Tibial nerve (tissue), 4 donors: Measurements from ENCODE around the gene NYAP2. TPM values are rescaled to one million over a fixed set of nuclear protein-coding genes. Genes with fewer than 3 reads are reported as not detected.

ENCODE experiments used
- DNase-seq, 2 donors: peaks; one replicate each; pipeline ENCODE4 v3.0.0-alpha.2; 2019; ENCODE audit warnings: low spot score in 2 of 2
- H3K27ac ChIP-seq, 4 donors: fragments of 200-600 bp; sonication (generic) in 3 of 4; one replicate each; pipeline ENCODE4 v1.5.1; 2017 to 2019; ENCODE audit warnings: mild to moderate bottlenecking in 1 of 4
- H3K27me3 ChIP-seq, 2 donors: fragments of 200-600 bp; sonication (generic) in 1 of 2; one replicate each; pipeline versions ENCODE4 v1.5.1 to v1.6.0; 2017 to 2019
- H3K36me3 ChIP-seq, 3 donors: fragments of 200-600 bp; sonication (generic); one replicate each; pipeline ENCODE4 v1.5.1; 2018 to 2019
- H3K4me1 ChIP-seq, 4 donors: fragments of 200-600 bp; sonication (generic) in 3 of 4; one replicate each; pipeline ENCODE4 v1.5.1; 2017 to 2019
- H3K4me3 ChIP-seq, 4 donors: fragments of 200-600 bp; sonication (generic) in 3 of 4; one replicate each; pipeline ENCODE4 v1.5.1; 2017 to 2019; ENCODE audit warnings: mild to moderate bottlenecking in 1 of 4, moderate library complexity in 1 of 4
- H3K9me3 ChIP-seq, 4 donors: fragments of 200-600 bp; sonication (generic) in 3 of 4; one replicate each; pipeline ENCODE4 v1.5.1; 2017 to 2019
- CTCF ChIP-seq, 5 experiments: fragments of 200-600 bp in 3 of 5; fragments of 450-650 bp in 2 of 5; sonication (generic) in 3 of 5; IDR thresholded peaks; one replicate each; pipeline ENCODE4 v1.5.1; 2016 to 2019; ENCODE audit warnings: antibody characterized with exemption in 5 of 5, mild to moderate bottlenecking in 3 of 5, moderate library complexity in 2 of 5
- EP300 ChIP-seq, 2 donors: sonication (generic); formaldehyde crosslinking; IDR thresholded peaks; one replicate each; pipeline ENCODE4 v1.6.1; 2017; ENCODE audit warnings: antibody characterized with exemption in 2 of 2, mild to moderate bottlenecking in 1 of 2
- POLR2A ChIP-seq, 2 donors: fragments of 450-650 bp; IDR thresholded peaks; one replicate each; pipeline ENCODE4 v1.6.1; 2017; ENCODE audit warnings: antibody characterized with exemption in 2 of 2, mild to moderate bottlenecking in 2 of 2, moderate library complexity in 2 of 2
- WGBS, 2 donors: methylation state at CpG; one replicate each; pipeline ENCODE4 v1.1.5; 2018; 5-methylcytosine and 5-hydroxymethylcytosine counted together
- total RNA-seq, 4 donors: library from RNA; depleted of rRNA; stranded (reverse); fragments of >200 nt; gene quantifications; one replicate each; pipeline ENCODE4 v1.1.0, GENCODE V29; 2016

NYAP2 gene
- total RNA-seq, 4 donors from 2014 or later, result under 0.01 TPM; not detected in 3

- Histone ChIP-seq H3K4me1 (no peaks in the 10 kb centered on the region), H3K9me3 (no peaks in the 10 kb centered on the region), H3K27ac (no peak overlapping the region), H3K27me3 (no peaks in the 10 kb centered on the region), H3K4me3 (no peak overlapping the region), H3K36me3 (no peaks in the 10 kb centered on the region)
- no peak for DNase-seq
- WGBS, 2 donors, result 45 to 47% methylated on average over 1 of the region's 1 CpG
- TF ChIP-seq EP300 (IDR thresholded peaks at IDR 0.05), result no peak
- TF ChIP-seq POLR2A (IDR thresholded peaks at IDR 0.05), result no peak
- no peak for TF ChIP-seq CTCF (IDR thresholded peaks at IDR 0.05)
These were observed 15.4 kb downstream of the NYAP2 start for GRCh38 chr2:225414902-225415301.

- Histone ChIP-seq H3K4me1 (no peaks in the 10 kb centered on the region), H3K27ac (no peak overlapping the region), H3K27me3 (no peaks in the 10 kb centered on the region), H3K4me3 (no peak overlapping the region), H3K36me3 (no peaks in the 10 kb centered on the region), H3K9me3 (no peaks in the 10 kb centered on the region)
- DNase-seq, result no peak
- WGBS, 2 donors, result 82 to 83% methylated on average over 2 of the region's 2 CpGs
- no peak for TF ChIP-seq EP300 (IDR thresholded peaks at IDR 0.05)
- no peak for TF ChIP-seq CTCF (IDR thresholded peaks at IDR 0.05)
- TF ChIP-seq POLR2A (IDR thresholded peaks at IDR 0.05), result no peak
These were observed 15.8 kb downstream of the NYAP2 start for GRCh38 chr2:225415341-225415740.

- WGBS, 2 donors, result 82 to 83% methylated on average over 2 of the region's 2 CpGs
These were observed 16.3 kb downstream of the NYAP2 start for GRCh38 chr2:225415792-225416191.

GRCh38 chr2:225416616-225417367 is 17.3 kb downstream of the NYAP2 start:
- no peaks in the 10 kb centered on the region for H3K36me3 ChIP-seq
- H3K4me3 ChIP-seq, result no peak overlapping the region
- no peaks in the 10 kb centered on the region for H3K4me1 ChIP-seq
- no peaks in the 10 kb centered on the region for H3K9me3 ChIP-seq
- no peaks in the 10 kb centered on the region for H3K27me3 ChIP-seq
- H3K27ac ChIP-seq, result no peak overlapping the region
- no peak for TF ChIP-seq EP300 (IDR thresholded peaks at IDR 0.05)
- TF ChIP-seq POLR2A (IDR thresholded peaks at IDR 0.05), result no peak
- TF ChIP-seq CTCF (IDR thresholded peaks at IDR 0.05), result no peak
- no peak for DNase-seq
- 64 to 66% methylated on average over 3 of the region's 3 CpGs for WGBS, 2 donors

More at GRCh38 chr2:225415792-225416191, 16.3 kb downstream of the NYAP2 start:
- no peak overlapping the region for H3K27ac ChIP-seq
- no peak overlapping the region for H3K4me3 ChIP-seq
- H3K9me3 ChIP-seq, result no peaks in the 10 kb centered on the region
- H3K4me1 ChIP-seq, result no peaks in the 10 kb centered on the region
- no peaks in the 10 kb centered on the region for H3K36me3 ChIP-seq
- TF ChIP-seq EP300 (IDR thresholded peaks at IDR 0.05), result no peak
- TF ChIP-seq CTCF (IDR thresholded peaks at IDR 0.05), result no peak
- no peak for TF ChIP-seq POLR2A (IDR thresholded peaks at IDR 0.05)
- no peaks in the 10 kb centered on the region for H3K27me3 ChIP-seq
- no peak for DNase-seq

GRCh38 chr2:225419033-225419432 is 19.5 kb downstream of the NYAP2 start:
- no peak for DNase-seq

More at GRCh38 chr2:225419033-225419432, 19.5 kb downstream of the NYAP2 start:
- no peak overlapping the region for H3K4me3 ChIP-seq
- no peak overlapping the region for H3K27ac ChIP-seq
- H3K27me3 ChIP-seq, result no peaks in the 10 kb centered on the region
- no peaks in the 10 kb centered on the region for H3K36me3 ChIP-seq
- 94 to 96% methylated on average over 6 of the region's 6 CpGs for WGBS, 2 donors
- TF ChIP-seq CTCF (IDR thresholded peaks at IDR 0.05) (no peak), EP300 (IDR thresholded peaks at IDR 0.05) (no peak), POLR2A (IDR thresholded peaks at IDR 0.05) (no peak)
- no peaks in the 10 kb centered on the region for H3K9me3 ChIP-seq
- no peaks in the 10 kb centered on the region for H3K4me1 ChIP-seq
